B cell (primary cell): ENCODE measurements around the gene THEMIS2. TPM values are rescaled to one million over a fixed set of nuclear protein-coding genes. Genes with fewer than 3 reads are reported as not detected.
"Not testable (repeated sequence)": the region's sequence is repeated elsewhere in the genome, so short reads cannot be mapped to it uniquely, and the experiment has no call there.

Experiments
- ATAC-seq: fragments of 200-7000 bp; cut with Tn5 transposase; one replicate; pipeline ENCODE4 v1.10.0; 2021; ENCODE audit warnings: low read depth, mild to moderate bottlenecking, moderate number of reproducible peaks, moderate library complexity
- CTCF ChIA-PET: fragments of 350-600 bp; sonication (Branson Sonifier 250); formaldehyde crosslinking; loops from one replicate; lab custom pipeline; 2021; ENCODE audit warnings: antibody characterized with exemption, inconsistent platforms; lab: Charles Lee
- POLR2A ChIA-PET: fragments of 350-600 bp; sonication (Branson Sonifier 250); formaldehyde crosslinking; loops from one replicate; lab custom pipeline; 2021; ENCODE audit warnings: antibody characterized with exemption; lab: Charles Lee
- DNase-seq: peaks from one replicate; pipeline ENCODE4 v3.0.0; 2013
- H2AFZ ChIP-seq: 2 replicates; pipeline ENCODE4 v1.6.1; 2012; ENCODE audit warnings: mild to moderate bottlenecking, low read depth, low read length; ENCODE audit not compliant: insufficient read depth, poor library complexity, severe bottlenecking
- H3K27ac ChIP-seq, 2 donors: 1 replicate in 1 of 2; 2 replicates in 1 of 2; pipeline ENCODE4 v1.5.1; 2012 to 2013; ENCODE audit warnings: low read length in 2 of 2, mild to moderate bottlenecking in 2 of 2, moderate library complexity in 1 of 2
- H3K27me3 ChIP-seq, 4 experiments: fragments of 200-600 bp in 1 of 4; sonication (generic) in 1 of 4; replicated peaks in 1 of 4; 1 replicate in 2 of 4; 2 replicates in 2 of 4; pipeline versions ENCODE4 v1.6.1 to v1.7.0; 2013 to 2016; ENCODE audit warnings: low read length in 3 of 4, mild to moderate bottlenecking in 2 of 4, mixed read lengths in 1 of 4, moderate library complexity in 1 of 4; ENCODE audit not compliant: insufficient read depth in 4 of 4, control insufficient read depth in 3 of 4; ENCODE audit errors: control extremely low read depth in 1 of 4
- H3K36me3 ChIP-seq, 2 experiments: replicated peaks in 1 of 2; 1 replicate in 1 of 2; 2 replicates in 1 of 2; pipeline versions ENCODE4 v1.6.1 to v1.7.1; 2013; ENCODE audit warnings: low read length in 1 of 2; ENCODE audit not compliant: insufficient read depth in 2 of 2, control insufficient read depth in 1 of 2; ENCODE audit errors: control extremely low read depth in 1 of 2, extremely low read depth in 1 of 2
- H3K4me1 ChIP-seq, 2 donors: fragments of 200-600 bp in 1 of 2; sonication (generic) in 1 of 2; 1 replicate in 1 of 2; 2 replicates in 1 of 2; pipeline versions ENCODE4 v1.5.1 to v1.6.1; 2013 to 2017; ENCODE audit warnings: low read length in 2 of 2; ENCODE audit not compliant: control insufficient read depth in 2 of 2, insufficient read depth in 2 of 2
- H3K4me2 ChIP-seq: replicated peaks from 2 replicates; pipeline ENCODE3; 2012; ENCODE audit warnings: mild to moderate bottlenecking, low read depth, low read length; ENCODE audit not compliant: poor library complexity, severe bottlenecking
- H3K4me3 ChIP-seq, 5 experiments: fragments of 200-600 bp in 1 of 5; sonication (generic) in 1 of 5; 1 replicate in 3 of 5; 2 replicates in 2 of 5; pipeline versions ENCODE4 v1.5.1 to v1.7.0; 2011 to 2016; ENCODE audit warnings: low read length in 4 of 5, mild to moderate bottlenecking in 4 of 5, low read depth in 2 of 5, control low read depth in 1 of 5, moderate library complexity in 1 of 5; ENCODE audit not compliant: insufficient read depth in 1 of 5; ENCODE audit errors: control extremely low read depth in 1 of 5, extremely low read depth in 1 of 5
- H3K79me2 ChIP-seq: fragments of 200-600 bp; sonication (generic); one replicate; pipeline ENCODE4 v1.6.0; 2016; ENCODE audit warnings: low read length; ENCODE audit not compliant: control insufficient read depth, insufficient read depth
- H3K9ac ChIP-seq: fragments of 200-600 bp; sonication (generic); 2 replicates; pipeline ENCODE4 v1.6.1; 2017; ENCODE audit warnings: mild to moderate bottlenecking, low read length, moderate library complexity
- H3K9me3 ChIP-seq, 3 donors: one replicate each; pipeline versions ENCODE4 v1.6.1 to v1.7.1; 2013; ENCODE audit warnings: low read length in 2 of 3; ENCODE audit not compliant: control insufficient read depth in 2 of 3, insufficient read depth in 1 of 3; ENCODE audit errors: control extremely low read depth in 1 of 3
- H4K20me1 ChIP-seq: 2 replicates; pipeline ENCODE4 v1.6.0; 2012; ENCODE audit warnings: mild to moderate bottlenecking, low read length; ENCODE audit not compliant: insufficient read depth, control insufficient read depth, poor library complexity, severe bottlenecking
- H3K27ac Mint-ChIP-seq: one replicate; pipeline ENCODE4 v1.8.0; 2021; ENCODE audit warnings: mixed read lengths
- H3K27me3 Mint-ChIP-seq: one replicate; pipeline ENCODE4 v1.8.0; 2021; ENCODE audit warnings: mixed read lengths
- H3K4me1 Mint-ChIP-seq: one replicate; pipeline ENCODE4 v1.8.0; 2021; ENCODE audit warnings: mixed read lengths
- H3K4me3 Mint-ChIP-seq: one replicate; pipeline ENCODE4 v1.8.0; 2021; ENCODE audit warnings: mixed read lengths
- H3K9me3 Mint-ChIP-seq: one replicate; pipeline ENCODE4 v1.8.0; 2022; ENCODE audit warnings: mixed read lengths; ENCODE audit not compliant: insufficient read depth
- CTCF ChIP-seq: fragments of 200-600 bp; IDR thresholded peaks from one replicate; pipeline ENCODE4 v1.8.0; 2022; ENCODE audit warnings: antibody characterized with exemption, mild to moderate bottlenecking
- EZH2 ChIP-seq: IDR thresholded peaks from 2 replicates; pipeline ENCODE4 v1.6.1; 2012; ENCODE audit warnings: borderline replicate concordance, low read depth, mild to moderate bottlenecking, moderate library complexity, low read length; ENCODE audit not compliant: insufficient read depth, poor library complexity, severe bottlenecking
- WGBS: methylation state at CpG from one replicate; pipeline ENCODE4 v1.1.5; 2013; ENCODE audit warnings: missing lambda C conversion rate; ENCODE audit not compliant: insufficient coverage; 5-methylcytosine and 5-hydroxymethylcytosine counted together
- intact Hi-C: fragments of 100-400 bp; cut with micrococcal nuclease; formaldehyde crosslinking; loops from one replicate; pipeline ENCODE4 v1.10.0; 2022
- polyA plus RNA-seq: library from polyadenylated mRNA; depleted of rRNA; stranded (reverse); fragments of >200 nt; gene quantifications from 2 replicates; pipeline ENCODE4 v1.2.3, GENCODE V29; 2012
- total RNA-seq, 2 donors: library from RNA; stranded (reverse); fragments of 120-200 nt in 1 of 2; gene quantifications; 1 replicate in 1 of 2; 2 replicates in 1 of 2; pipeline versions ENCODE4 v1.2.3 to v1.2.4, GENCODE V29; 2013 to 2022

The THEMIS2 gene
- total and polyA plus RNA-seq, 2 donors (not counting 1 experiment from before 2014, with no cell fraction given) = 72.0 to 230 TPM

- H3K36me3 ChIP-seq, H4K20me1 ChIP-seq, H3K9me3 Mint-ChIP-seq, ATAC-seq, H3K9ac ChIP-seq, H3K27ac Mint-ChIP-seq, H3K4me3 Mint-ChIP-seq, H3K79me2 ChIP-seq, H3K27me3 Mint-ChIP-seq, H3K4me2 ChIP-seq, H3K9me3 ChIP-seq, H2AFZ ChIP-seq, H3K27me3 ChIP-seq, H3K27ac ChIP-seq, H3K4me3 ChIP-seq, DNase-seq: not testable (repeated sequence)
- ChIA-PET CTCF (interaction anchor here (0.6 to 7.1 kb wide), 33 partner anchors 8 to 351 kb away, joined by 3 to 147 read pairs (median 5); partner anchors contain the start of genes EYA3 and XKR8), POLR2A (interaction anchor here (0.8 to 1.5 kb wide), 2 partner anchors 18 to 122 kb away, joined by 3 to 6 read pairs; no protein-coding TSS in a partner anchor)
- intact Hi-C loops = loop anchor here (5.0 kb wide), 1 partner anchor 105 kb away; no protein-coding TSS in a partner anchor
- peaks cover 19% of the 10 kb centered on the region for H3K4me1 Mint-ChIP-seq
- 90% methylated on average over 7 of the region's 11 CpGs for WGBS
- peaks cover 12 to 14% of the 10 kb centered on the region in 2 donors for H3K4me1 ChIP-seq
These were observed 14.8 kb upstream of the THEMIS2 start for GRCh38 chr1:27857552-27857951.

GRCh38 chr1:27858072-27858948 is 14.0 kb upstream of the THEMIS2 start:
- Histone ChIP-seq H3K79me2 (no peaks in the 10 kb centered on the region), H3K4me1 (peaks cover 20 to 22% of the 10 kb centered on the region in 2 donors), H3K4me3 (no peak overlapping the region), H3K27me3 (peaks cover 0 to 3% (median 0%) of the 10 kb centered on the region in 4 experiments), H2AFZ (peak overlapping the region; percentile 74), H3K36me3 (no peaks in the 10 kb centered on the region), H4K20me1 (no peaks in the 10 kb centered on the region), H3K27ac (no peak overlapping the region), H3K9ac (no peak overlapping the region), H3K9me3 (no peaks in the 10 kb centered on the region), H3K4me2 (peak overlapping the region; percentile 47)
- no peaks in the 10 kb centered on the region for H3K9me3 Mint-ChIP-seq
- DNase-seq (peak; percentile 88), ATAC-seq (peak; percentile 95)
- 40% methylated on average over 8 of the region's 10 CpGs for WGBS
- TF ChIP-seq CTCF (peak; percentile 97), EZH2 (no peak)
- H3K27ac Mint-ChIP-seq = peak overlapping the region; percentile 79
- H3K27me3 Mint-ChIP-seq = no peaks in the 10 kb centered on the region
- no peak overlapping the region for H3K4me3 Mint-ChIP-seq
- peaks cover 27% of the 10 kb centered on the region for H3K4me1 Mint-ChIP-seq
- intact Hi-C loops = loop anchor here (1.0 to 5.0 kb wide), 6 partner anchors 14 to 351 kb away; partner anchors contain the start of genes EYA3 and THEMIS2
- ChIA-PET POLR2A (interaction anchor here (0.8 to 1.5 kb wide), 2 partner anchors 17 to 121 kb away, joined by 3 to 6 read pairs; no protein-coding TSS in a partner anchor), CTCF (interaction anchor here (0.6 to 7.1 kb wide), 30 partner anchors 9 to 351 kb away, joined by 3 to 147 read pairs (median 5); partner anchors contain the start of genes EYA3 and XKR8)
